ENCODE results near the gene CFAP161. TPM values are rescaled to one million over a fixed set of nuclear protein-coding genes. Genes with fewer than 3 reads are reported as not detected.

CFAP161 gene
- total RNA-seq, 1 donor from 2014 or later, result 0.20 TPM

GRCh38 chr15:81182031-81182755 lies 48.1 kb downstream of the CFAP161 start:
- no peak for DNase-seq (ENCODE audit: low read depth in 2 of 2)

GRCh38 chr15:81182756-81183438 lies 48.8 kb downstream of the CFAP161 start:
- DNase-seq (ENCODE audit: low read depth in 2 of 2), result no peak

GRCh38 chr15:81183439-81183775 lies 49.3 kb downstream of the CFAP161 start:
- no peak for DNase-seq (ENCODE audit: low read depth in 2 of 2)

- no peak for DNase-seq (ENCODE audit: low read depth in 2 of 2)
Measured at GRCh38 chr15:81184188-81184587, 50.1 kb downstream of the CFAP161 start.

GRCh38 chr15:81185631-81186295 lies 51.7 kb downstream of the CFAP161 start:
- no peak for DNase-seq (ENCODE audit: low read depth in 2 of 2)

GRCh38 chr15:81188354-81188753 lies 54.3 kb downstream of the CFAP161 start:
- no peak for DNase-seq (ENCODE audit: low read depth in 2 of 2)

GRCh38 chr15:81189583-81190283 lies 55.7 kb downstream of the CFAP161 start:
- no peak for DNase-seq (ENCODE audit: low read depth in 2 of 2)

- DNase-seq (ENCODE audit: low read depth in 2 of 2), result no peak
Measured at GRCh38 chr15:81190922-81191507, 56.9 kb downstream of the CFAP161 start.

- DNase-seq (ENCODE audit: low read depth in 2 of 2), result no peak
Measured at GRCh38 chr15:81191701-81192100, 57.6 kb downstream of the CFAP161 start.

GRCh38 chr15:81194723-81195122 lies 60.7 kb downstream of the CFAP161 start:
- no peak for DNase-seq (ENCODE audit: low read depth in 2 of 2)

- no peak for DNase-seq (ENCODE audit: low read depth in 2 of 2)
Measured at GRCh38 chr15:81195339-81195864, 61.3 kb downstream of the CFAP161 start.

GRCh38 chr15:81196576-81197254 lies 62.6 kb downstream of the CFAP161 start, which contains the start of gene IL16:
Gene IL16, plus strand, starts transcription at chr15:81196879. Its CDS starts 28,521 bp downstream, at chr15:81225400.
- DNase-seq (ENCODE audit: low read depth in 2 of 2), result no peak

- DNase-seq (ENCODE audit: low read depth in 2 of 2), result no peak
Measured at GRCh38 chr15:81197255-81197630, 63.2 kb downstream of the CFAP161 start.

GRCh38 chr15:81197688-81198281 lies 63.7 kb downstream of the CFAP161 start:
- DNase-seq (ENCODE audit: low read depth in 2 of 2), result no peak

Other genes starting within 250 kb of the CFAP161 start
- 11.6 and 13.3 TPM in 2 replicates for gene MESD, start 144.5 kb upstream of the CFAP161 start, total RNA-seq
- gene TLNRD1, start 133.3 kb upstream of the CFAP161 start, total RNA-seq, result 7.0 and 9.9 TPM in 2 replicates
- 0.99 and 1.5 TPM in 2 replicates for gene IL16, start 62.6 kb downstream of the CFAP161 start, total RNA-seq
- 0.87 and 1.6 TPM in 2 replicates for gene STARD5, start 189.9 kb downstream of the CFAP161 start, total RNA-seq
- gene TMC3, start 239.9 kb downstream of the CFAP161 start, total RNA-seq, result not detected in 2 replicates